Natural killer cell (primary cell): ENCODE measurements around the gene SLCO2A1. TPM values are rescaled to one million over a fixed set of nuclear protein-coding genes. Genes with fewer than 3 reads are reported as not detected.

Experiments used
- ATAC-seq, 3 donors: fragments of 150-1000 bp in 2 of 3; fragments of 200-7000 bp in 1 of 3; cut with Tn5 transposase; 1 replicate in 1 of 3; 2 replicates in 2 of 3; pipeline ENCODE4 v1.10.0; 2021; ENCODE audit warnings: mild to moderate bottlenecking in 2 of 3, moderate library complexity in 2 of 3
- DNase-seq, 2 donors: peaks; one replicate each; pipeline versions ENCODE4 v3.0.0 to v3.0.0-alpha.2; 2013 to 2021; ENCODE audit warnings: mixed read lengths in 1 of 2
- H3K27ac ChIP-seq: one replicate; pipeline ENCODE4 v1.5.1; 2013; ENCODE audit warnings: mild to moderate bottlenecking, low read length
- H3K27me3 ChIP-seq: one replicate; pipeline ENCODE4 v1.6.1; 2013; ENCODE audit warnings: low read length; ENCODE audit not compliant: control insufficient read depth, insufficient read depth
- H3K36me3 ChIP-seq: one replicate; pipeline ENCODE4 v1.6.1; 2013; ENCODE audit warnings: low read length; ENCODE audit not compliant: control insufficient read depth, insufficient read depth
- H3K4me1 ChIP-seq: one replicate; pipeline ENCODE4 v1.6.1; 2013; ENCODE audit warnings: low read length; ENCODE audit not compliant: control insufficient read depth, insufficient read depth
- H3K4me3 ChIP-seq: one replicate; pipeline ENCODE4 v1.5.1; 2013; ENCODE audit warnings: low read length
- H3K9me3 ChIP-seq: one replicate; pipeline ENCODE4 v1.6.1; 2013; ENCODE audit warnings: low read length; ENCODE audit not compliant: control insufficient read depth, insufficient read depth
- H3K27ac Mint-ChIP-seq, 2 donors: one replicate each; pipeline ENCODE4 v1.8.0; 2022; ENCODE audit warnings: mild to moderate bottlenecking in 2 of 2, mixed read lengths in 2 of 2, moderate library complexity in 1 of 2
- H3K27me3 Mint-ChIP-seq, 2 donors: one replicate each; pipeline ENCODE4 v1.8.0; 2022; ENCODE audit warnings: low read depth in 2 of 2, mixed read lengths in 2 of 2
- H3K36me3 Mint-ChIP-seq: one replicate; pipeline ENCODE4 v1.8.0; 2022; ENCODE audit warnings: mixed read lengths
- H3K4me1 Mint-ChIP-seq, 2 donors: one replicate each; pipeline ENCODE4 v1.8.0; 2022; ENCODE audit warnings: mixed read lengths in 2 of 2
- H3K4me3 Mint-ChIP-seq: one replicate; pipeline ENCODE4 v1.8.0; 2022; ENCODE audit warnings: mild to moderate bottlenecking, moderate library complexity, mixed read lengths
- H3K9me3 Mint-ChIP-seq, 2 donors: one replicate each; pipeline ENCODE4 v1.8.0; 2022; ENCODE audit warnings: mixed read lengths in 2 of 2
- CTCF ChIP-seq: fragments of 200-600 bp; IDR thresholded peaks from one replicate; pipeline ENCODE4 v1.8.0; 2022; ENCODE audit warnings: antibody characterized with exemption
- WGBS: methylation state at CpG from one replicate; pipeline ENCODE4 v1.1.7; 2013; ENCODE audit warnings: missing lambda C conversion rate; ENCODE audit not compliant: insufficient coverage; 5-methylcytosine and 5-hydroxymethylcytosine counted together
- intact Hi-C: fragments of 100-400 bp; cut with micrococcal nuclease; formaldehyde crosslinking; loops from one replicate; pipeline ENCODE4 v1.14.2; 2022
- total RNA-seq, 4 donors: library from RNA; stranded (reverse); fragments of 120-200 nt in 1 of 4; gene quantifications; one replicate each; pipeline versions ENCODE4 v1.2.3 to v1.2.4, GENCODE V29; 2013 to 2022

SLCO2A1 gene
- total RNA-seq, 3 donors from 2014 or later (not counting 1 experiment from before 2014, with no cell fraction given): not detected

DNA sequence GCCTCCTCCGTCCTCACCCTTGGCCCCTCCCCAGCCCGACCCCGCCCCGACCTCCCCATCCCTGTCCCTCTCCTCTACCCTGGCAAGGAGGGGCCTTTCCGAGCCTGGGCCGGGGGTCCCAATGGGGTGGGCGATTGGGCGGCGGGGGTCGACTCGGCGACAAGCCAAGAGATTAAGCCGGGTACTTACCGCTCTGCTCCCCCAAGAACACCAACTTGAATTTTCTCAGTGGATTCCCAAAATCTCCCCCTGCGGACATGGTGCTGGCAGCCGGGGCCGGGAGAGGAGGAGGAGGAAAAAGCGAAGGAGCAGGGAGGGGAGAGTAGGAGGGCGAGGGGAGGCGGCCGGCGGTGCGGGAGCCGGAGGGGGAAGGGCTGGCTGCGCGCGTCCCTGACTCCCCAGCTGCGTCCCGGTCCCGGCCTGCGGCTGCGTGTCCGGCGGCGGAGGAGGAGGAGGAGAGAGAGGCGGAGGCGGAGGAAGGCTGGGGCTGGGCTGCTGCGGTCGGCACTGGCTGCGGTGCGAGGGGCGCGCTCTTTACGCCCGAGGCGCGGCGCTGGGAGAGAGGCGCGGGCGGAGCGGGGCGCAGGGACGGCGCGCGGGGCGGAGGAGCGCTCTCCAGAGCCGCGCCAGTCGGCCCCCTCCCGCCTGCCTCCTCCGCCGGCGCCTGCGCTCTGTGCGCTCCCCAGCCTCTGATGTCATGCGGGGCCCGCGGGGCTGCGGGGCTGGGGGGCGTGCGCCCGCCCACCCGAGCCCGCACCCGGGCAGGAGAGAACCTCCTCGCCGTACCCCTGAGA lies 134.3 kb downstream of the SLCO2A1 start, which contains the start of gene RAB6B:
TSS of gene RAB6B (minus strand) at position 675 of the 794 bp plus-strand sequence. CDS start at position 259, 416 bp downstream.
- Histone ChIP-seq H3K9me3 (no peaks in the 10 kb centered on the region), H3K27ac (no peak within 1 kb of the TSS), H3K4me1 (peaks cover 5% of the 10 kb centered on the region), H3K27me3 (no peaks in the 10 kb centered on the region), H3K36me3 (no peaks in the 10 kb centered on the region), H3K4me3 (peak within 1 kb of the TSS; percentile 24)
- Mint-ChIP-seq H3K9me3 (no peaks in the 10 kb centered on the region), H3K4me1 (no peaks in the 10 kb centered on the region), H3K4me3 (peak within 1 kb of the TSS; percentile 66), H3K27me3 (peaks cover 39 to 59% of the 10 kb centered on the region in 2 donors), H3K27ac (no peak within 1 kb of the TSS), H3K36me3 (no peaks in the 10 kb centered on the region)
- WGBS: under 1% methylated on average over 78 of the region's 80 CpGs
- ATAC-seq: peak in 1 of 3 donors; percentile 64
- no peak for TF ChIP-seq CTCF
- intact Hi-C loops: no loop called here
- DNase-seq: peak in 1 of 2 donors; percentile 17

GRCh38 chr3:133894353-133895207 lies 135.1 kb downstream of the SLCO2A1 start:
- ATAC-seq (no peak), DNase-seq (no peak)
- H3K9me3 ChIP-seq: no peaks in the 10 kb centered on the region
- no peaks in the 10 kb centered on the region for H3K27me3 ChIP-seq
- no peak for TF ChIP-seq CTCF
- H3K9me3 Mint-ChIP-seq: no peaks in the 10 kb centered on the region
- H3K4me3 ChIP-seq: no peak overlapping the region
- peaks cover 5% of the 10 kb centered on the region for H3K4me1 ChIP-seq
- no peak overlapping the region for H3K4me3 Mint-ChIP-seq
- peaks cover 36 to 51% of the 10 kb centered on the region in 2 donors for H3K27me3 Mint-ChIP-seq
- intact Hi-C loops: no loop called here
- H3K36me3 Mint-ChIP-seq: no peaks in the 10 kb centered on the region
- no peaks in the 10 kb centered on the region for H3K36me3 ChIP-seq
- H3K4me1 Mint-ChIP-seq: no peaks in the 10 kb centered on the region
- 20% methylated on average over 48 of the region's 52 CpGs for WGBS
- no peak overlapping the region for H3K27ac Mint-ChIP-seq
- H3K27ac ChIP-seq: no peak overlapping the region

DNA sequence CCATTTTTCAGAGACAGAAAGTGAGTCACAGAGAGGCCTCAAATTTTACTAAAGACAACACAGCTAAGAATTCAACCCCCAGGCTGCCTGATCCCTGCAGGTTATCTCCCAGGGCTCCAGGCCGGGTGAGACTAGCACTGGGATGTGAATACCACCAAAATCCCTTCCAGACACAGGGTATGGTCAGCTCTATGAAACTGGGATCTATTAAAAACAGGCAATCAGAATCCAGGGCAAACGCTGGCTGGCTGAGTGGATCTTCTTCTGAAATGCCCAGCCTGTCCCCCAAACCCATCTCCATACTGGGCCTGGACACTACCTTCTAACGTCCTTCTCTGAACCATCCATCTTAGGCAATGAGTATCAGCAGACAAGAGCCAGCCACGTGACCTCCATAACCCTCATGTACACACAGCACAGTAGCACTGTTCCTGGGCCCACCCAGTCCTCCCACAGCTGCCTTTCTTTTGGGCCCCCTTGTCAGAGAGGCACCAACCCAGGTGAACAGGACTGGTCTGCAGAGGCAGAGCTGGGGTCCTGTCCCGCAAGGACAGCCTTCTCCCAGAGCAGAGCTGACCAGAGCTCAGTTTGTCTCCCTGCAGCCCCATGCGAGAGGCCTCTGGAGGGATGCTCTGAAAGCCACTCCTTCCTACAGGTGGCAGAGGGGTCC lies 135.9 kb downstream of the SLCO2A1 start:
- intact Hi-C loops: no loop called here
- no peak for TF ChIP-seq CTCF
- H3K27me3 Mint-ChIP-seq: peaks cover 36 to 47% of the 10 kb centered on the region in 2 donors
- WGBS: 92% methylated on average over 6 of the region's 6 CpGs
- H3K9me3 ChIP-seq: no peaks in the 10 kb centered on the region
- DNase-seq: no peak
- ATAC-seq: no peak
- peak overlapping the region; percentile 28 for H3K4me3 Mint-ChIP-seq
- no peaks in the 10 kb centered on the region for H3K27me3 ChIP-seq
- H3K36me3 ChIP-seq: no peaks in the 10 kb centered on the region
- no peaks in the 10 kb centered on the region for H3K36me3 Mint-ChIP-seq
- H3K4me1 ChIP-seq: peaks cover 5% of the 10 kb centered on the region
- no peaks in the 10 kb centered on the region for H3K9me3 Mint-ChIP-seq
- H3K4me3 ChIP-seq: no peak overlapping the region
- H3K27ac Mint-ChIP-seq: no peak overlapping the region
- no peak overlapping the region for H3K27ac ChIP-seq
- H3K4me1 Mint-ChIP-seq: no peaks in the 10 kb centered on the region
